K562 (cell line): Measurements from ENCODE around the gene UBE2G2.

Source experiments
- EZH2 ChIP-seq: IDR thresholded peaks from 2 replicates; pipeline ENCODE4 v1.6.1; 2012; ENCODE audit warnings: low read depth, mild to moderate bottlenecking, inconsistent platforms, low read length, borderline replicate concordance
- ILK ChIP-seq: fragments of 450-650 bp; IDR thresholded peaks from 2 replicates; pipeline ENCODE4 v1.6.1; 2016; ENCODE audit warnings: missing genetic modification characterization, low read depth, mild to moderate bottlenecking, missing compliant biosample characterization, moderate library complexity, borderline replicate concordance
- JUN ChIP-seq, 2 experiments: sonication (generic) in 1 of 2; formaldehyde crosslinking in 1 of 2; IDR thresholded peaks; 2 replicates each; pipeline versions ENCODE4 v1.6.1 to v1.8.0; 2012 to 2022; ENCODE audit warnings: borderline replicate concordance in 2 of 2, mild to moderate bottlenecking in 2 of 2, improper control_type of control experiment in 1 of 2, low read depth in 1 of 2, low read length in 1 of 2, missing genetic modification reagents in 1 of 2
- NFIC ChIP-seq: fragments of 450-650 bp; IDR thresholded peaks from 2 replicates; pipeline ENCODE4 v1.6.1; 2017; ENCODE audit warnings: mild to moderate bottlenecking, inconsistent platforms
- NFXL1 ChIP-seq: fragments of 450-650 bp; formaldehyde crosslinking; IDR thresholded peaks from 2 replicates; pipeline ENCODE4 v1.4.0; 2021; ENCODE audit warnings: mild to moderate bottlenecking
- POLR2AphosphoS5 ChIP-seq: IDR thresholded peaks from 2 replicates; pipeline ENCODE4 v1.6.1; 2011; ENCODE audit warnings: mild to moderate bottlenecking, low read depth, low read length, moderate library complexity; ENCODE audit not compliant: control insufficient read depth, insufficient read depth
- SNIP1 ChIP-seq: fragments of 450-650 bp; IDR thresholded peaks from 2 replicates; pipeline ENCODE4 v1.7.1; 2017; ENCODE audit warnings: low read depth, mild to moderate bottlenecking
- SRF ChIP-seq, 2 experiments: fragments of 250-450, 450-650 bp in 1 of 2; sonication (Bioruptor Pico) in 1 of 2; sonication (generic) in 1 of 2; formaldehyde crosslinking; IDR thresholded peaks; 2 replicates each; pipeline versions ENCODE4 v1.5.0 to v1.5.1; 2020 to 2022; ENCODE audit warnings: mild to moderate bottlenecking in 1 of 2, missing genetic modification reagents in 1 of 2
- ZNF274 ChIP-seq: IDR thresholded peaks from 2 replicates; pipeline ENCODE4 v1.6.1; 2011; ENCODE audit warnings: low read depth, mild to moderate bottlenecking, low read length, moderate library complexity, borderline replicate concordance
- TF ChIP-seq, protein P1 (sequence below), 3 experiments: fragments of 200-800 bp in 1 of 3; fragments of 250-450 bp in 1 of 3; fragments of 450-650 bp in 1 of 3; sonication (Bioruptor Pico) in 1 of 3; sonication (Bioruptor generic) in 1 of 3; formaldehyde crosslinking in 1 of 3; IDR thresholded peaks; 2 replicates each; pipeline versions ENCODE4 v1.6.1 to v1.8.0; 2016 to 2022; ENCODE audit warnings: mild to moderate bottlenecking in 2 of 3, missing genetic modification characterization in 2 of 3, missing compliant biosample characterization in 1 of 3, moderate library complexity in 1 of 3
- TF ChIP-seq, protein P2 (sequence below), 3 experiments: IDR thresholded peaks in 2 of 3; conservative IDR thresholded peaks in 1 of 3; 2 replicates each; pipeline ENCODE4 v1.5.1; 2011 to 2012; ENCODE audit warnings: low read length in 3 of 3, mild to moderate bottlenecking in 3 of 3, control low read depth in 2 of 3, improper control_type of control experiment in 1 of 3, inconsistent platforms in 1 of 3, low read depth in 1 of 3, mixed read lengths in 1 of 3, moderate library complexity in 1 of 3; ENCODE audit not compliant: insufficient read depth in 2 of 3
- TF ChIP-seq, protein P3 (sequence below): sonication (generic); formaldehyde crosslinking; IDR thresholded peaks from 2 replicates; pipeline ENCODE4 v1.5.0; 2020; ENCODE audit warnings: missing genetic modification reagents
- TF ChIP-seq, protein P4 (sequence below), 2 experiments: fragments of 450-650 bp; formaldehyde crosslinking in 1 of 2; IDR thresholded peaks; 2 replicates each; pipeline versions ENCODE4 v1.4.0 to v1.6.1; 2014 to 2020; ENCODE audit warnings: mild to moderate bottlenecking in 2 of 2, borderline replicate concordance in 1 of 2, low read depth in 1 of 2
- TF ChIP-seq, protein P5 (sequence below): sonication (generic); formaldehyde crosslinking; IDR thresholded peaks from 2 replicates; pipeline ENCODE4 v1.8.0; 2022; ENCODE audit warnings: mild to moderate bottlenecking, missing genetic modification reagents, borderline replicate concordance

DNA sequence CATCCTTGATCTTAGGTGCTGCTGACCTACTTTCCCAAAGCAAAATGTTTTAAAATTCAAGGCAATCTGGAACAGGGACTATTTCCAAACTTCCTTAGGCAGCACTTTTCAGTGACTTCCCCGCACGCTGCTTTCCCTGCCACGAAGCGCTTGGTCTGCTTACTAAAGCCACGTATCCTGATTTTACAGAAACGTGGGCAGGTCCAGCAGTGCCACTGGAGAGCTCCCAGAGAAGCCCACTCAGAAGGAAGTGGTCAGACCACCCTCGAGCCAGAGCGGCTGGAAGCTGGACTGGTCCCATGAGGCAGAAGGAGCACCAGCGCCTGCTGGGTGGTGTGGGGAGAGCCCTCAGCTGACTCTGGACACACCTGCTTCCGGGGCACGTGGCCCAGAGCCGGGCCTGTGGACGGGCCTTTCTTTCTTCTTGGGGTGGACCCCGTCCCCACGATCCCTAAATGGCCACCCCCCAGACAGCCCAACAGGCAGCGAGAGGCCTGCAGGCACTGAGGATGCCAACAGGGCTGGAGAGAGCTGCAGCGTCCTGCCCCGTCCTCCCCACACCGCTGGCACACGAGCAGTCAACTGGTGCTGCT is 48.7 kb upstream of the UBE2G2 start:
- TF ChIP-seq, protein P1, sequence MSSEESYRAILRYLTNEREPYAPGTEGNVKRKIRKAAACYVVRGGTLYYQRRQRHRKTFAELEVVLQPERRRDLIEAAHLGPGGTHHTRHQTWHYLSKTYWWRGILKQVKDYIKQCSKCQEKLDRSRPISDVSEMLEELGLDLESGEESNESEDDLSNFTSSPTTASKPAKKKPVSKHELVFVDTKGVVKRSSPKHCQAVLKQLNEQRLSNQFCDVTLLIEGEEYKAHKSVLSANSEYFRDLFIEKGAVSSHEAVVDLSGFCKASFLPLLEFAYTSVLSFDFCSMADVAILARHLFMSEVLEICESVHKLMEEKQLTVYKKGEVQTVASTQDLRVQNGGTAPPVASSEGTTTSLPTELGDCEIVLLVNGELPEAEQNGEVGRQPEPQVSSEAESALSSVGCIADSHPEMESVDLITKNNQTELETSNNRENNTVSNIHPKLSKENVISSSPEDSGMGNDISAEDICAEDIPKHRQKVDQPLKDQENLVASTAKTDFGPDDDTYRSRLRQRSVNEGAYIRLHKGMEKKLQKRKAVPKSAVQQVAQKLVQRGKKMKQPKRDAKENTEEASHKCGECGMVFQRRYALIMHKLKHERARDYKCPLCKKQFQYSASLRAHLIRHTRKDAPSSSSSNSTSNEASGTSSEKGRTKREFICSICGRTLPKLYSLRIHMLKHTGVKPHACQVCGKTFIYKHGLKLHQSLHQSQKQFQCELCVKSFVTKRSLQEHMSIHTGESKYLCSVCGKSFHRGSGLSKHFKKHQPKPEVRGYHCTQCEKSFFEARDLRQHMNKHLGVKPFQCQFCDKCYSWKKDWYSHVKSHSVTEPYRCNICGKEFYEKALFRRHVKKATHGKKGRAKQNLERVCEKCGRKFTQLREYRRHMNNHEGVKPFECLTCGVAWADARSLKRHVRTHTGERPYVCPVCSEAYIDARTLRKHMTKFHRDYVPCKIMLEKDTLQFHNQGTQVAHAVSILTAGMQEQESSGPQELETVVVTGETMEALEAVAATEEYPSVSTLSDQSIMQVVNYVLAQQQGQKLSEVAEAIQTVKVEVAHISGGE (CRISPR knock-in tag; IDR thresholded peaks at IDR 0.05), result no peak
- TF ChIP-seq EZH2, result no peak
- TF ChIP-seq SNIP1, result no peak
- TF ChIP-seq, protein P2, sequence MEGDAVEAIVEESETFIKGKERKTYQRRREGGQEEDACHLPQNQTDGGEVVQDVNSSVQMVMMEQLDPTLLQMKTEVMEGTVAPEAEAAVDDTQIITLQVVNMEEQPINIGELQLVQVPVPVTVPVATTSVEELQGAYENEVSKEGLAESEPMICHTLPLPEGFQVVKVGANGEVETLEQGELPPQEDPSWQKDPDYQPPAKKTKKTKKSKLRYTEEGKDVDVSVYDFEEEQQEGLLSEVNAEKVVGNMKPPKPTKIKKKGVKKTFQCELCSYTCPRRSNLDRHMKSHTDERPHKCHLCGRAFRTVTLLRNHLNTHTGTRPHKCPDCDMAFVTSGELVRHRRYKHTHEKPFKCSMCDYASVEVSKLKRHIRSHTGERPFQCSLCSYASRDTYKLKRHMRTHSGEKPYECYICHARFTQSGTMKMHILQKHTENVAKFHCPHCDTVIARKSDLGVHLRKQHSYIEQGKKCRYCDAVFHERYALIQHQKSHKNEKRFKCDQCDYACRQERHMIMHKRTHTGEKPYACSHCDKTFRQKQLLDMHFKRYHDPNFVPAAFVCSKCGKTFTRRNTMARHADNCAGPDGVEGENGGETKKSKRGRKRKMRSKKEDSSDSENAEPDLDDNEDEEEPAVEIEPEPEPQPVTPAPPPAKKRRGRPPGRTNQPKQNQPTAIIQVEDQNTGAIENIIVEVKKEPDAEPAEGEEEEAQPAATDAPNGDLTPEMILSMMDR (IDR thresholded peaks at IDR 0.05 in 2 of 3, conservative IDR thresholded peaks at IDR 0.05 in 1 of 3; ENCODE audit: insufficient read depth in 2 of 3, low read depth in 1 of 3, low read length in 3 of 3), result no peak
- TF ChIP-seq NFIC, result no peak
- no peak for TF ChIP-seq SRF (CRISPR knock-in tag; IDR thresholded peaks at IDR 0.05)
- TF ChIP-seq POLR2AphosphoS5, result no peak
- TF ChIP-seq, protein P3, sequence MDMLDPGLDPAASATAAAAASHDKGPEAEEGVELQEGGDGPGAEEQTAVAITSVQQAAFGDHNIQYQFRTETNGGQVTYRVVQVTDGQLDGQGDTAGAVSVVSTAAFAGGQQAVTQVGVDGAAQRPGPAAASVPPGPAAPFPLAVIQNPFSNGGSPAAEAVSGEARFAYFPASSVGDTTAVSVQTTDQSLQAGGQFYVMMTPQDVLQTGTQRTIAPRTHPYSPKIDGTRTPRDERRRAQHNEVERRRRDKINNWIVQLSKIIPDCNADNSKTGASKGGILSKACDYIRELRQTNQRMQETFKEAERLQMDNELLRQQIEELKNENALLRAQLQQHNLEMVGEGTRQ (CRISPR knock-in tag), result no peak
- TF ChIP-seq, protein P4, sequence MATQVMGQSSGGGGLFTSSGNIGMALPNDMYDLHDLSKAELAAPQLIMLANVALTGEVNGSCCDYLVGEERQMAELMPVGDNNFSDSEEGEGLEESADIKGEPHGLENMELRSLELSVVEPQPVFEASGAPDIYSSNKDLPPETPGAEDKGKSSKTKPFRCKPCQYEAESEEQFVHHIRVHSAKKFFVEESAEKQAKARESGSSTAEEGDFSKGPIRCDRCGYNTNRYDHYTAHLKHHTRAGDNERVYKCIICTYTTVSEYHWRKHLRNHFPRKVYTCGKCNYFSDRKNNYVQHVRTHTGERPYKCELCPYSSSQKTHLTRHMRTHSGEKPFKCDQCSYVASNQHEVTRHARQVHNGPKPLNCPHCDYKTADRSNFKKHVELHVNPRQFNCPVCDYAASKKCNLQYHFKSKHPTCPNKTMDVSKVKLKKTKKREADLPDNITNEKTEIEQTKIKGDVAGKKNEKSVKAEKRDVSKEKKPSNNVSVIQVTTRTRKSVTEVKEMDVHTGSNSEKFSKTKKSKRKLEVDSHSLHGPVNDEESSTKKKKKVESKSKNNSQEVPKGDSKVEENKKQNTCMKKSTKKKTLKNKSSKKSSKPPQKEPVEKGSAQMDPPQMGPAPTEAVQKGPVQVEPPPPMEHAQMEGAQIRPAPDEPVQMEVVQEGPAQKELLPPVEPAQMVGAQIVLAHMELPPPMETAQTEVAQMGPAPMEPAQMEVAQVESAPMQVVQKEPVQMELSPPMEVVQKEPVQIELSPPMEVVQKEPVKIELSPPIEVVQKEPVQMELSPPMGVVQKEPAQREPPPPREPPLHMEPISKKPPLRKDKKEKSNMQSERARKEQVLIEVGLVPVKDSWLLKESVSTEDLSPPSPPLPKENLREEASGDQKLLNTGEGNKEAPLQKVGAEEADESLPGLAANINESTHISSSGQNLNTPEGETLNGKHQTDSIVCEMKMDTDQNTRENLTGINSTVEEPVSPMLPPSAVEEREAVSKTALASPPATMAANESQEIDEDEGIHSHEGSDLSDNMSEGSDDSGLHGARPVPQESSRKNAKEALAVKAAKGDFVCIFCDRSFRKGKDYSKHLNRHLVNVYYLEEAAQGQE (IDR thresholded peaks at IDR 0.05; ENCODE audit: borderline replicate concordance), result no peak
- TF ChIP-seq, protein P4 (CRISPR knock-in tag; IDR thresholded peaks at IDR 0.05; ENCODE audit: low read depth), result no peak
- TF ChIP-seq JUN (IDR thresholded peaks at IDR 0.05; ENCODE audit: borderline replicate concordance, low read depth, low read length), result no peak
- no peak for TF ChIP-seq JUN (CRISPR knock-in tag; IDR thresholded peaks at IDR 0.05; ENCODE audit: borderline replicate concordance)
- no peak for TF ChIP-seq ILK (tag)
- TF ChIP-seq, protein P5, sequence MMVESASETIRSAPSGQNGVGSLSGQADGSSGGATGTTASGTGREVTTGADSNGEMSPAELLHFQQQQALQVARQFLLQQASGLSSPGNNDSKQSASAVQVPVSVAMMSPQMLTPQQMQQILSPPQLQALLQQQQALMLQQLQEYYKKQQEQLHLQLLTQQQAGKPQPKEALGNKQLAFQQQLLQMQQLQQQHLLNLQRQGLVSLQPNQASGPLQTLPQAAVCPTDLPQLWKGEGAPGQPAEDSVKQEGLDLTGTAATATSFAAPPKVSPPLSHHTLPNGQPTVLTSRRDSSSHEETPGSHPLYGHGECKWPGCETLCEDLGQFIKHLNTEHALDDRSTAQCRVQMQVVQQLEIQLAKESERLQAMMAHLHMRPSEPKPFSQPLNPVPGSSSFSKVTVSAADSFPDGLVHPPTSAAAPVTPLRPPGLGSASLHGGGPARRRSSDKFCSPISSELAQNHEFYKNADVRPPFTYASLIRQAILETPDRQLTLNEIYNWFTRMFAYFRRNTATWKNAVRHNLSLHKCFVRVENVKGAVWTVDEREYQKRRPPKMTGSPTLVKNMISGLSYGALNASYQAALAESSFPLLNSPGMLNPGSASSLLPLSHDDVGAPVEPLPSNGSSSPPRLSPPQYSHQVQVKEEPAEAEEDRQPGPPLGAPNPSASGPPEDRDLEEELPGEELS (CRISPR knock-in tag), result no peak
- no peak for TF ChIP-seq NFXL1 (CRISPR knock-in tag)
- TF ChIP-seq ZNF274, result no peak
